TTC549 (cell line): ENCODE data around the gene RDM1.
"Not testable (repeated sequence)": the region's sequence is repeated elsewhere in the genome, so short reads cannot be mapped to it uniquely, and the experiment has no call there.

Experiments used
- FAIRE-seq: peaks from 2 replicates; lab custom pipeline; 2012; peaks lifted over from hg19 to GRCh38; lab: Jason Lieb, UNC

The RDM1 gene, protein sequence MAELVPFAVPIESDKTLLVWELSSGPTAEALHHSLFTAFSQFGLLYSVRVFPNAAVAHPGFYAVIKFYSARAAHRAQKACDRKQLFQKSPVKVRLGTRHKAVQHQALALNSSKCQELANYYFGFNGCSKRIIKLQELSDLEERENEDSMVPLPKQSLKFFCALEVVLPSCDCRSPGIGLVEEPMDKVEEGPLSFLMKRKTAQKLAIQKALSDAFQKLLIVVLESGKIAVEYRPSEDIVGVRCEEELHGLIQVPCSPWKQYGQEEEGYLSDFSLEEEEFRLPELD

DNA sequence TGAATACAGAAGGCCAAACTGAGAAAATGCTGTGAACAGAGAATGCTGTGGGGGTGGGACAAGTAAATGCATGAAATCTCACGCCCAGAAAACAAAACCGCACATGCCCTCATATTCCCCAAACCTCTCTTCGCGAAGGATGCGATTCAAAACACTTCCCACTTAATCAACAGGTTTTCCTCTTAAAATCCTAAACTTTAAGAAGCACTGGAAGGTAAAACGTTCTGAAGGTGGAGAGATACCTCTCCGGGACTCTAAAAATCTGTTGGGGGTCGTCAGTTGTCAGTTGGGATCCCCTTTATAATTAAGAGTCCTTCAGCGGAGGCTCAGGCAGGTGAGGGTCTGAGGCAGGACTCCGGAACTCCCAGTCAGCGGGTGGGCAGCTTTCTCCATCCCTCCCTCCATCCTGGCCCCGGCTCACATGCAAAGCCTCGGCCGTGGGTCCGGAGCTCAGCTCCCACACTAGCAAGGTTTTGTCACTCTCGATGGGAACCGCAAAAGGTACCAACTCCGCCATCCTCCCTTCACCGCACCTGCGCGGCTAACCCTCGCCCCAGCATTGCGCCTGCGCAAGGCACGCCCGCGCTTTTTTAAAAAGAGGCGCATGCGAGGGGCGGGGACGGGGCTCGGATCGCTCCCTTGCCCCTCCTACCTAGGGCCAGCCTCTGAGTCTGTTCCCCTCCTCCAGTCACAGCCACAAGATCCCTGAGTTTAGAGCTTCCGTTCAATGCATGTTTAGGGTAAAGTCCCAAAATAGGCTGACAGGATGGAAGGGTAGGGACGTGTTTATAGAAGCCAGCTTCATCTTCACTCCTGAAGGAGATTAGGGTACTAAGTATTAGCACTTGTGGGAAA lies at the start of gene RDM1:
TSS of gene RDM1 (minus strand) at position 563 of the 855 bp plus-strand sequence. CDS start at position 517, 46 bp downstream.
- no peak for FAIRE-seq

DNA sequence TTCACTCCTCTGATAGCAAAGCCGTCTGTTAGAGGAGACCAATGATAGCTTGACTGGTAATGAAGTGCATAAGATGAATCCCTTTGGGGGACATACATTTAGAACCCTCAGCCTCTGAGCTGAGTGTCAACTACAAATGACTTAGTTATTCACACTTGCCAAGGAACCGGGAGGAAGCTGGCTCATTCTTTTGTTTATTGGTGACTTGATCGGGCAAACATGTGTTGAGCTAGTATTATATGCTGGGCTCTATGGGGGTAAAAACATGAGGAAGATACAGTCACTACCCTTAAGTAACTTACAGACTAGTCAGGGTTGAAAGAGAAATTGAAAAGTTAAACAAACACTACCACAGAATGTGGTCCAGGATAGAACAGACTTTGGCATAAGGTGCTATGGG lies 47.8 kb upstream of the RDM1 start:
- FAIRE-seq: no peak

DNA sequence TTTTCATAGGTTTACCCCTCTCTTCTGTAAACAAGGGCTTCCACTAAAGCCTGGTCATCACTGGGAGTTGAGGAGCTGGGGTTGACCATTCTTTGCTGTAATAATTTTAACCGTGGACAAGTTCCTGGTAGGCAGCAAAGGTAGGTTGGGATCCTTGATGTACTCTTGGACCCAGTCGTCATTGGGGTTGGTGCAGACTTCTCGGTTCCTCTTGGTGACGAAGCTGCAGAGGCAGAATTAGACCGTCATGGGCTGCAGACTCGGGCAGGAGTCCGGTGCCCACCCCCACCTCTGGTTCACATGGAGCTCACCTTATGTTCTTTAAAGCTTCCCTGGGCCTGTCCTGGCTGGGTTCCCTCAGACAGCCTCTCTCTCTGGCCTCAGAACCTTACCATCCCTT lies 46.9 kb upstream of the RDM1 start:
- FAIRE-seq: no peak

DNA sequence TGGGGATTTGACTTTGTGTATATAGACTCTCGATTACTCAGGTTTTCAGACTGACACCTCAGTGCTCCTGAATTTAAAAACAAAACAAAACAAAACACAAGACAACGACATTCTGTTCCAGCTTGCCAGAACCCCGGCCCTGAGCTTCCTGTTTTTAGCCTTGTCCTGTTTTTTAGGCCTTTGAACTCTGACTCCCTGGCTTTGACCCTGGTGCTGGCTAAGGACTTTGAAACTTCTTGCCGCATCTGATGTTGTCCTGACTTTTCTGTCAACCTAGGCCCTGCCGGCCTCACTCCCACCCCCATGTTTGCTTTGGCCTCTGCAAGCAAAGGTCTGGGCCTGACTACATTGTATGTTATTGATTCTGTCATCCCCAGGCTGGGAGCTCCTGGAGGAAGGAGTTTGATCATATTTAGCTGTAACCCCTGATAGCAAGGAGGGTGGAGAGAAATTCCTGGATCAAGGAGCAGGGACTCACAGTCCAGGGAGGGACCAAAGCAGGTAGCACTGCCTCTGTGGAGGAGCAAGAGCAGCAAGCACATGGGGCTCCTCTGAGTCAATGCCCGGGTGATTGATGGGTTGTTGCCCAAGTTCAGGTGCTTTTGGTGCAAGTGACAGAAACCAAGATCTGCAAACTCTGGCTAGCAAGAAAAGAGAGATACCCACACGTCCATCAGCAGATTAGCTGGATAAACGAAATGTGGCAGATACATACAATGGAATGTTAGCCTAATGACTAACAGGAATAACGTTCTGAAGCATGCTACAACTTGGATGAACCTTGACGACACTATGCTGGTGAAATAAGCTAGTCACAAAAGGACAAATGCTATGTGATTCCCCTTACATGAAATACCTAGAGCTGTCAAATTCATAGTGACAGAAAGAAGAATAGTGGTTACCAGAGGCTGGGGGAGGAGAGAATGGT lies 43.0 kb upstream of the RDM1 start:
- no peak for FAIRE-seq

DNA sequence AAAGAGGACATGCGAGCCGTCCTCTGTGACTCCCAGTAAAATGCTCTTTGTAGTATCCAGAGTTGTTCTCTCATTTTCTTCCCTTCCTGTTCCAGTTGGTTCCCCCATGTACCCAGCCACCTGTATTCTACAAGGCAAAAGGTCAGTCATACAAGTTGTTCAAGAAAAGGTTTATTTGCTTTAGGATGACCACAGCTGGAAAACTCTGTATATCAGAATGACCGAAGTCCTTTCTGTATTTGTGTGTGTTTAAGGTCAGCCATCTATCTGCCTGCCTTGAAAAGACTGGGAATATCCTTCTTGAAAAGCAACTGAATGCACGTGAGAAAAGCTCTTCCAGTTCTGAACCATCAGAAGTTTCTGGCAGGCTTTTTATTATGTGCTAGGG lies 42.4 kb upstream of the RDM1 start:
- FAIRE-seq: no peak

DNA sequence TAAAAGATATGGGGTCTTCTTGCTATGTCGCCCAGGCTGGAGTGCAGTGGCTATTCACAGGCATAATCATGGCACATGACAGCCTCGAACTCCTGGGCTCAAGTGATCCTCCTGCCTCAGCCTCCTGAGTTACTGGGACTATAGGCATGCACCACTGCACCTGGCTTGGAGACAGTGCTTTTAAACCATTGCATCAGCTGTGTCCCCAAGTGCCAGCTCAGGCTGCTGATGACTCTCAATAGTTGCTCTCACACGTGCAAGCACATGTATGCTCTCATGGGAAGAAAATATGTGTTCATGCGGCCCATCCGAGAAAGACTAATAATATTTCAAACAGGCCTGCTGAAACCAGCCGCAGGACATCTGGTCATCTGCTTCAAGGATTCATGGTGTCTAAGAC lies 42.0 kb upstream of the RDM1 start:
- no peak for FAIRE-seq

DNA sequence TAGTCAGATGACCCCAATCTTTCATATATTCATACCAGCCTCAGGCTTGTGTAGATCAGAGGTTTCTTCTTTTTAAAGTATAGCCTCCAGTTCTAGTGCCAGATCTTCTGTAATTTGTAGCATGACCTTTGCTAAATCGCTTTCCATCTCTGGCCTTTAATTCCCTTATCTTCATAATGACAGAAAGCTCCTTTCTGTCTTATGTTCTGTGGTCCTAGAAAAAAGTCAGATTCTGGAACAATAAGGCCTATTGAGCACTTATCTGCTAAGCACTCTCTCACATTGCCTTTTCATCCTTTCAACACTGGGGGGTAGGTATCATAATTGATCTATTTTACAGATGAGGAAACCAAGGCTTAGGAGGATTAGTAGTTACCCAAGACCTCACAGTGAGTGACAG lies 41.5 kb upstream of the RDM1 start:
- FAIRE-seq: no peak

DNA sequence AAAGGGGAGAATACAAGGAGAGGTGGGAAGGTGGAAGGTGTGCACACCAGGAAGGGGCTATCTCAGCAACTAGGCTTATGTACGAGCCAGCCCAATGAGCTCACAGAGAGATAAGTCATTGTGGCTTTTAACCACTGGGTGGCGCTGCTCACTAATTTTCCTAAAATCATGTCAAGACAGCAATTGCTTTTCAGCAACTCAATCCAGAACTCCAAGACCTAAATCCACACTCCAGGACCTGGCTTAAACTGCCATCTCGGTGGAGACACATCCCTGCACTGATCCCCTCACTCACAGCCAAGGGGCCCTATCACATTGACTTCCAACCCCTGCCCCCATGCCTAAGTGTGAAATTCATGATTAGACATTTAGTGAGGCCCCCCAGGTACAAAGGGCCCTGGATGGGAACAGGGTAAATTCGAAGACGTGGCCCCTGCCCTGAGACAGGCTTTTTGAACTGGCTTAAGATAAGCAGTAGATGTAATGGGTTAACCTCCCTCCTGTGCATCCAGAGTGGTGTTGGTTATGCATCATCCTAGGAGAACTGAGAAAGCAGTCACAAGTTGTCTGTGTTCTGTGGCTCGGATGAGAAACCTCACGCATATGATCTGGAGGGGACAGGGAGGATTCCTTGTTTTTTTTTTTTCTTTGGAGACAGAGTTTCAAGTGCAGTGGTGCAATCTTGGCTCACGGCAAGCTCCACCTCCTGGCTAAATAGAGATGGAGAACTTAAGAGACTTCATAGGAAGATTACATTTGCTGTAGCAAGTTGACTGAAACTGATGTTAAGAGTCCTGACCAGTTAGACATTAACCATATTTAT lies 39.2 kb upstream of the RDM1 start:
- FAIRE-seq: no peak

DNA sequence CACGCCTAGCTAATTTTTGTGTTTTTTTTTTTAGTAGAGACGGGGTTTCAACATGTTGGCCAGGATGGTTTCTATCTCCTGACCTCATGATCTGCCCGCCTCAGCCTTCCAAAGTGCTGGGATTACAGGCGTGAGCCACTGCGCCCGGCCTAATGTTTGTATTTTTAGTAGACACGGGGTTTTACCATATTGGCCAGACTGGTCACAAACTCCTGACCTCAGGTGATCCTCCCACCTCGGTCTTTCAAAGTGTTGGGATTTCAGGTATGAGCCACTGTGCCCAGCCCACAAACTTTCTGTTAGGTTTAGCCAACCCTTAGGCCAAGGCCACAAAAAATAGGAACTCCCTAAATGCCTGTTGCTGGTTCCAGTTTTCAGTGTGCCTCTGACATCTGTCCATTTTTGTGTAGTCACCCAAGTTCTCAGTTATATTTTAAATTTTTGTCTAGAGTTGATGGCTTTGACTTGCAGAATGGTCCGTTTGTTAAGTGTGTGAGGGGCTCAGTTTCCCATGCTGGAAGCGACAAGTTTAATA lies 38.0 kb upstream of the RDM1 start:
- no peak for FAIRE-seq

DNA sequence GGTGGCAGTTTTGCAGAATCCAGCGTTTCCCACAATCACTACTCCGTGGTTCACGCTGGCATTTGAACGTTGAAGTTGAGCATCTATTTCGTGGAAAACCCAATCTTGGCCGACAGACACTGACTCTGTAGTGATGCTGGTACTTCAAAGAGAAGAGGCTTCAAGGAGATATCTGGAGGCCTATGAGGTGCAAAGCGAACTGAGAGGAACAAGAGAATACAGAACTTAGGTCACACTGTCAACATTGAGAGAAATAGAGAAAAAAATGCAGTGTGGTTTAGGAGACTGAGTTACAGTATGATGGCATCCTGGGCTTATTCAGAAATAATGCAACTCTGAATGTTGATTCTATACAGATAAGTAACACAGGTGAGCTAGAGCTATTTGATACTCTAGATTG lies 34.7 kb upstream of the RDM1 start:
- FAIRE-seq: no peak

DNA sequence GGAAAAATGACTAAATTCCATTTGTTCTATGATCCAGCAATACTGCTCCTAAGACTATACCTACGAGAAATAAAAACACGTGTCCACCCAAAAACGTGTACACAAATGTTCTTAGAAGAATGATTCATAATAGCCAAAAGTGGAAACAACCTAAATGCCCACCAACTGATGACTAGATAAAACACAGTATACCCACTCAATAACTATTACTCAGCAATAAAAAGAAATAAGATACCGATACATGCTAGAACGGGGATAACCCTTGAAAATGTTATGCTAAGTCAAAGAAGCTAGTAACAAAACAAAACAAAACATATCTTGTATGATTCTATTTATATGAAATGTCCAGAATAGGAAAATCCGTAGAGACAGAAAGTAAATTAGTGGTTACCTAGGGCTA lies 33.1 kb upstream of the RDM1 start:
- no peak for FAIRE-seq

DNA sequence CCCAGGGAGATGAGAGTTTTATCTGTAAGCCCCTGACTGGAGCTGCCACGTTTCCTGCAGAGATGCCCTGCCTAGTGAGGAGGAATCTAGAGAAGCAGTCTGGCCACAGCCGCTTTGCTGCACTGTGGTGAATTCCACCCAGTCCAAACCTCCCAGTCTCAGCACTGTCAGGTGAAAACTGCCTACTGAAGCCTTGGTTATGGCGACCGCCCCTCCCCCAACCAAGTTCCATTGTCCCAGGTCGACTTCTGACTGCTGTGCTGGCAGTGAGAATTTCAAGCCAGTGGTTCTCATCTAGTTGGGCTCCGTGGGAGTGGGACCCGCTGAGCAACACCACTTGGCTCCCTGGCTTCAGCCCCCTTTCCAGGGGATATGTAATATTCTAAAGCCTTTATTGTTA lies 23.1 kb upstream of the RDM1 start:
- FAIRE-seq: no peak

DNA sequence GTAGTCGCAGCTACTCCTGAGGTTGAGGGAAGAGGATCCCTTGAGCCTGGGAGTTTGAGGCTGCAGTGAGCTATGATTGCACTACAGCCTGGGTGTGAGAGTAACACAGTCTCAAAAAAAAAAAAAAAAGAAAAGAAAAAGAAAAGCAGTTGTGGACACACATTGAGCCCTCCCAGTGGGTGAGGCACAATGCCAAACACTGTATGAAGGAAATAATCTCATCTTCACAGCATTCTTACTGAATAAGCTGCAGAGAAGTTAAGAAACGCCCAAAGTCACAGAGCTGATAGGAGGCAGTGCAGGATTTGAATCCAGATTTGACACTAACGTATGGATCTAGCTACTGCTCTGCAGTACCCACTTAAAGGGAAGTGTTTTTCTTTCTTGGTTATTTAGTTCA lies 18.8 kb upstream of the RDM1 start:
- FAIRE-seq: no peak

DNA sequence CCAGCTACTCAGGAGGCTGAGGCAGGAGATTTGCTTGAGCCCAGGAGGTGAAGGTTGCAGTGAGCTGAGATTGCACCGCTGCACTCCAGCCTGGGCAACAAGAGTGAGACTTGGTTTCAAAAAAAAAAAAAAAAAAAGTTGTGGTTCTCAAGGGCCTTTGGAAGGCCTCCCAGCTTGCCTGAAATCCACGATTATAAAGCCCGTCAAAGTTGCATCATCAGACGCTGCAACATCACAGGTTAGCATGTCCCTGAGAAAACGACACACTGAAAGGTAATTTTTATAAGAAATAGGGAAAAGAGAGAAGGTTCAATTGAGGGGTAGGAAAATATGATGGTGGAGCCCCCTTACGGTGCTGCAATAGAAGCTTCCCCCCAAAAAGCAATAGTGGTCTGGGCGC lies 17.5 kb upstream of the RDM1 start:
- FAIRE-seq: no peak

DNA sequence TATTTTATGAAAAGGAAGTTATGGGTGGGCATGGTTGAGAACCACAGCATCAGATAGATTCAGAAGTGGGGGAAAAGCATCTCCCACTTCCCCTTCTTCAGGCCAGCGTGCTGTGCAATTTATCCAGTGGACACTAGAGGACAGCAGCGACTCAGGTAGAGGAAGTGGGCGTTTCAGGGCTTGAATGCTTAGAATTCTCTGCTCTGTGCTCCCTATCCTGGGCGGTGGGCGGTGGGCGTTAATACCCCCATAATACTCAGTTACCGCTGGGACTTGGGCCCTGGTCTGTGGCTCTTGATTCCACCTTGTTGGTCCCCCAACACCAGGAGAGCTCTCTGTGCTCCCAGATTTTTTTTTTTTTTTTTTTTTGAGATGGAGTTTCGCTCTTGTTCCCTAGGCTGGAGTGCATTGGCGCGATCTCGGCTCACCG lies 16.6 kb upstream of the RDM1 start:
- no peak for FAIRE-seq

DNA sequence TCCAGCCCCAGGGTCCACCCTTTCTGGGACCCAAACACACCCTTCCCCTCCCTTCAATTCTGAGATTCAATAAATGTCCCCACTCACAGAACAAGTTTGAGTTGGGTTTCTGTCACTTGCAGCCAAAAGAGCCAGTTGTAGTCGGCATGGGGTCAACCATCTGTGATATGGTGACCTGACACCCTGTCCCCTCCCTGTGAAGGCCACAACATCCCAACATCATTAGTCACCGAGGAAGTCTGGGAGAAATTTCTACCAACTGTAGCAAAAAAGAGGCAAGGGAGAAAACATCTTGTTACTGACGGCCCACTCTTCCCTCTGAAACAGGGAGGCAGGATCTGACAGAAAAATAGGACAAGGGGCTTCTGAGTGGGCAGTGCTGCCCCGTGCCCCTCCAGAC lies 13.6 kb upstream of the RDM1 start:
- FAIRE-seq: no peak

DNA sequence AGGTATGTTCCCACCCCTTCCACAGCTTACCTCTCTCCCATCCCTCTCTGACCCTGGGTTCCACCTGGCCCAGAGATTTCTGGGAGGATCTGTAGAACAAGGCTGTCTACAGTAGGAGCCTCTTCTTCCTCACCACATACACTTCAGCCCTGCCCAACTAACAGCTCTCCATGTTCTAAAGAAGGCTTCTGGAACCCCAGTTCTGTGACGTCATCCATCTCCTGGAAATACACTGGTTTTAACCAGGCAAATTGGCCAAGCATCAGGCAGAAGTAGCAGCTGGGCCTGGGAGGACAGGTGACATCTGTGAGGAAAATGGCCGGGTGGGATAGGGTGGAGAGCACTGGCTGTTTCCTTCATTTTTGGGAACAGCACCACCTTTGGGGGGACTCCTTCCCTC lies 13.0 kb upstream of the RDM1 start, which contains the start of gene LYZL6:
TSS of gene LYZL6 (minus strand) at position 177 of the 400 bp plus-strand sequence. CDS start 4,357 bp downstream, outside the sequence.
- no peak for FAIRE-seq

DNA sequence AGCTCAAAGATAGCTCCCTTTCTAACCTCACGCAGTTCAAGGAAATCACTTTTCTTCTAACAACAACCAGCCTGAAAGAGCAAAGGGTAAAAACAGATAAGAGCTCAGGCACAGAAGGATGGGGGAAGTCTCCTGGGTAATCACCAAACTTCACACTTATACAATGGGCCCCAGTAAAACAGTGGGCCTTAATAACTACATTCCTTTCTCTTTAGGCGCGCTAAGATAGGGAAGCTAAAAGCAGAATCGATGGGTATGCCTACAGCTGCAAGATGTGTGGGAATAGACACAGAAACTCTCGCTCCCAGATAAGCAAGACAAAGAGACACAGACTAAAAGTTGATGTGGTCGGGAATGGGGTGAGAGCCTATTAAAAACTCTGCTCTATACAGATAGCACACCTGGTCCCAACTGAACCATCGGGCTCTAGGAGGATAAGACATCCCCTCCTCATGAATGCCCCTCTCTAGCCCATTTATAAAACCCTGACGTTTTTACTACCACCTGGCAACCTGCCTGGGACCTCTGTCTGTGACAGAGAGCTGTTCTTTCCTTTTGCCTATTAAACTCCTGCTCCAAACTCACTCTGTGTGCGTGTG lies 12.1 kb upstream of the RDM1 start:
- no peak for FAIRE-seq

DNA sequence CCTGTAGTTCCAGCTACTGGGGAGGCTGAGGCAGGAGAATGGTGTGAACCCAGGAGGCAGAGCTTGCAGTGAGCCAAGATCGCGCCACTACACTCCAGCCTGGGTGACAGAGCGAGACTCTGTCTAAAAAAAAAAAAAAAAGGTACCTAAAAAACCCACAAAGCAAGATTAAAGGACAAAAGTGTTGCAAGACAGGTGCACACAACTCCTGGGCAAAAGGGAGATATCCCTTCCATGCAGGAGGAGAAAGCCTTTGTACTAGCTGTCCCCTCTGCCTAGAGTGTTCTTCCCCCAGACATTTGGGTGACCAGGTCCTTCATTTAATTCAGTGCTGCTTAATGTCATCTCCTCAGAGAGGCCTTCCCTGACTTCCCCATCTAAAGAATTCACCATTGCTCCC lies 7.9 kb upstream of the RDM1 start:
- FAIRE-seq: not testable (repeated sequence)

DNA sequence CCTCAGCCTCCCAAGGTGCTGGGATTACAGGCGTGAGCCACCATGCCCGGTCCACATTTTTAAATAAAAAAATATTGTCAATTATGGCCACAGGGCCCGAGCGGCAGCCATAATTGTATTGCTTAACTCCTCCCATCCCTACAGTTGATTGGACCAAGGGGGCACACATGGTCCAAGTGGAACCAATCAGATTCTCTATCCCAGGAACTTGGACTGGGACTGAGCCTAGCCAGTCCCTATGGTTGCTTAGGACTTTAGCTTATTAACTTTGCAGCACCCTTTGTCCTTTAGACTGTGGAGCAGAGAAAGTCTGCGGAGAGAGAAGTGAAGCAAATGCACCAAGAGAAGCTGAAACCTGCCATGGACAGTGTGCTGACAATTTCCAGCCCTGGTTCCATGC lies 5.5 kb upstream of the RDM1 start:
- no peak for FAIRE-seq

DNA sequence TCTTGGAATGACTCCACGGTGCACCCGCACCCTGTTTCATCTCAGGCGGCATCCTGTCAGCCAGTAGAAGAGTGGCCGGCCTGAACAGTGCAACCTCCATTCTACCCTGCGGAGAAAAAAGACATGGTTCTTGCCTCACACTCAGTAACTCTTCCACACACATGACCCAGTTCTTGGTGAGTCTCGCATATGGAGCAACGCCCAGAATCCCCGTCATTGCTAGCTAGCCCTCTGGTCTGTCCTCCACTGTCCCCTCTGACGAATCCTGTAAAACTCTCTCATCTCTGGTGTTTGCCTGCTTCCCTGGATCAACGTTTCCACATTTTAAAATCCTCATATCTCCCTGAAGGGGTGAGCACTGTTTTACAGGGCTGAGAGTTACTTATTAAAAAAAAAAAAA lies 4.2 kb upstream of the RDM1 start:
- no peak for FAIRE-seq
